Spleen (tissue), 7 donors: ENCODE results near the gene STAT4.

Source experiments
- POLR2A ChIP-seq, 3 donors: fragments of 450-650 bp; IDR thresholded peaks; one replicate each; pipeline ENCODE4 v1.5.1; 2017; ENCODE audit warnings: antibody characterized with exemption in 3 of 3, mild to moderate bottlenecking in 1 of 3
- POLR2AphosphoS5 ChIP-seq, 3 donors: sonication (generic); formaldehyde crosslinking; IDR thresholded peaks; one replicate each; pipeline ENCODE4 v1.5.1; 2017; ENCODE audit warnings: antibody characterized with exemption in 3 of 3
- TF ChIP-seq, protein P1 (sequence below), 11 experiments: fragments of 200-600 bp in 7 of 11; fragments of 450-650 bp in 4 of 11; sonication (generic) in 4 of 11; IDR thresholded peaks in 8 of 11; conservative IDR thresholded peaks in 3 of 11; 1 replicate in 7 of 11; 2 replicates in 4 of 11; pipeline versions ENCODE4 v1.4.0 to v1.8.0; 2016 to 2021; ENCODE audit warnings: antibody characterized with exemption in 11 of 11, inconsistent platforms in 4 of 11, mild to moderate bottlenecking in 1 of 11
- donor health status: DM: no; HTN: no; CAD: no; lungs with moderate emphysema.
- donor health status: DM: no; HTN: no; CAD: no.
- donor health status: DM: no; HTN: no; CAD: no.

GRCh38 chr2:191081411-191082155 is 69.2 kb downstream of the STAT4 start:
- TF ChIP-seq, protein P1, sequence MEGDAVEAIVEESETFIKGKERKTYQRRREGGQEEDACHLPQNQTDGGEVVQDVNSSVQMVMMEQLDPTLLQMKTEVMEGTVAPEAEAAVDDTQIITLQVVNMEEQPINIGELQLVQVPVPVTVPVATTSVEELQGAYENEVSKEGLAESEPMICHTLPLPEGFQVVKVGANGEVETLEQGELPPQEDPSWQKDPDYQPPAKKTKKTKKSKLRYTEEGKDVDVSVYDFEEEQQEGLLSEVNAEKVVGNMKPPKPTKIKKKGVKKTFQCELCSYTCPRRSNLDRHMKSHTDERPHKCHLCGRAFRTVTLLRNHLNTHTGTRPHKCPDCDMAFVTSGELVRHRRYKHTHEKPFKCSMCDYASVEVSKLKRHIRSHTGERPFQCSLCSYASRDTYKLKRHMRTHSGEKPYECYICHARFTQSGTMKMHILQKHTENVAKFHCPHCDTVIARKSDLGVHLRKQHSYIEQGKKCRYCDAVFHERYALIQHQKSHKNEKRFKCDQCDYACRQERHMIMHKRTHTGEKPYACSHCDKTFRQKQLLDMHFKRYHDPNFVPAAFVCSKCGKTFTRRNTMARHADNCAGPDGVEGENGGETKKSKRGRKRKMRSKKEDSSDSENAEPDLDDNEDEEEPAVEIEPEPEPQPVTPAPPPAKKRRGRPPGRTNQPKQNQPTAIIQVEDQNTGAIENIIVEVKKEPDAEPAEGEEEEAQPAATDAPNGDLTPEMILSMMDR (IDR thresholded peaks at IDR 0.05 in 8 of 11, conservative IDR thresholded peaks at IDR 0.05 in 3 of 11), result no peak
- TF ChIP-seq POLR2A (IDR thresholded peaks at IDR 0.05) (no peak), POLR2AphosphoS5 (IDR thresholded peaks at IDR 0.05) (no peak)
